Transverse colon (tissue), 4 donors: ENCODE results near the gene SLC16A12. TPM values are rescaled to one million over a fixed set of nuclear protein-coding genes. Genes with fewer than 3 reads are reported as not detected.

Experiments used
- DNase-seq: peaks from one replicate; pipeline ENCODE4 v3.0.0-alpha.2; 2019
- H3K27ac ChIP-seq, 4 donors: fragments of 200-600 bp; sonication (generic); 2 replicates each; pipeline ENCODE4 v1.5.1; 2016 to 2018; ENCODE audit warnings: inconsistent platforms in 4 of 4
- H3K27me3 ChIP-seq: fragments of 200-600 bp; sonication (generic); 2 replicates; pipeline ENCODE4 v1.5.1; 2017; ENCODE audit warnings: inconsistent platforms
- H3K36me3 ChIP-seq, 4 donors: fragments of 200-600 bp; sonication (generic); 2 replicates each; pipeline ENCODE4 v1.5.1; 2017 to 2019; ENCODE audit warnings: inconsistent platforms in 4 of 4
- H3K4me1 ChIP-seq, 4 donors: fragments of 200-600 bp; sonication (generic); 2 replicates each; pipeline ENCODE4 v1.5.1; 2017 to 2020; ENCODE audit warnings: inconsistent platforms in 4 of 4
- H3K4me3 ChIP-seq, 4 donors: fragments of 200-600 bp; sonication (generic); 1 replicate in 1 of 4; 2 replicates in 3 of 4; pipeline versions ENCODE4 v1.5.1 to v1.6.1; 2017 to 2019; ENCODE audit warnings: inconsistent platforms in 4 of 4
- H3K9me3 ChIP-seq, 2 donors: fragments of 200-600 bp; sonication (generic); 2 replicates each; pipeline ENCODE4 v1.5.1; 2017 to 2019; ENCODE audit warnings: inconsistent platforms in 2 of 2
- EP300 ChIP-seq: sonication (generic); formaldehyde crosslinking; IDR thresholded peaks from one replicate; pipeline ENCODE4 v1.6.1; 2017; ENCODE audit warnings: antibody characterized with exemption, low read depth
- POLR2A ChIP-seq: fragments of 450-650 bp; IDR thresholded peaks from one replicate; pipeline ENCODE4 v1.6.1; 2016; ENCODE audit warnings: antibody characterized with exemption, mild to moderate bottlenecking, moderate library complexity
- POLR2AphosphoS5 ChIP-seq, 3 donors: sonication (generic); formaldehyde crosslinking; IDR thresholded peaks; one replicate each; pipeline ENCODE4 v1.6.1; 2016; ENCODE audit warnings: antibody characterized with exemption in 3 of 3
- WGBS, 2 donors: methylation state at CpG; one replicate each; pipeline ENCODE4 v1.1.5; 2018; ENCODE audit warnings: low coverage in 1 of 2; 5-methylcytosine and 5-hydroxymethylcytosine counted together
- in situ Hi-C, 4 donors: fragments of 200-750 bp; cut with MboI; loops; one replicate each; pipeline versions ENCODE4 v1.15.0 to v1.15.1; 2017; ENCODE audit warnings: low sequenced_read_pairs in 3 of 4, low pct_ligation_motif_present in 1 of 4, low pct_unique_long_range_greater_than_20kb in 1 of 4
- intact Hi-C: fragments of 100-400 bp; cut with DNase I; formaldehyde crosslinking; loops from one replicate; pipeline ENCODE4 v1.15.1; 2023; ENCODE audit warnings: low total_unique reads
- total RNA-seq, 4 donors: library from RNA; depleted of rRNA; stranded (reverse); fragments of >200 nt; gene quantifications; one replicate each; pipeline ENCODE4 v1.1.0, GENCODE V29; 2016
- TF ChIP-seq, protein P1 (sequence below), 5 experiments: fragments of 200-600 bp in 3 of 5; fragments of 450-650 bp in 2 of 5; sonication (generic) in 3 of 5; IDR thresholded peaks; 1 replicate in 2 of 5; 2 replicates in 3 of 5; pipeline ENCODE4 v1.5.1; 2016 to 2017; ENCODE audit warnings: antibody characterized with exemption in 5 of 5, inconsistent platforms in 3 of 5, mild to moderate bottlenecking in 2 of 5, moderate library complexity in 1 of 5

Gene SLC16A12
- total RNA-seq, 4 donors from 2014 or later = 0.27 to 7.6 (median 0.48) TPM; not detected in 1

DNA sequence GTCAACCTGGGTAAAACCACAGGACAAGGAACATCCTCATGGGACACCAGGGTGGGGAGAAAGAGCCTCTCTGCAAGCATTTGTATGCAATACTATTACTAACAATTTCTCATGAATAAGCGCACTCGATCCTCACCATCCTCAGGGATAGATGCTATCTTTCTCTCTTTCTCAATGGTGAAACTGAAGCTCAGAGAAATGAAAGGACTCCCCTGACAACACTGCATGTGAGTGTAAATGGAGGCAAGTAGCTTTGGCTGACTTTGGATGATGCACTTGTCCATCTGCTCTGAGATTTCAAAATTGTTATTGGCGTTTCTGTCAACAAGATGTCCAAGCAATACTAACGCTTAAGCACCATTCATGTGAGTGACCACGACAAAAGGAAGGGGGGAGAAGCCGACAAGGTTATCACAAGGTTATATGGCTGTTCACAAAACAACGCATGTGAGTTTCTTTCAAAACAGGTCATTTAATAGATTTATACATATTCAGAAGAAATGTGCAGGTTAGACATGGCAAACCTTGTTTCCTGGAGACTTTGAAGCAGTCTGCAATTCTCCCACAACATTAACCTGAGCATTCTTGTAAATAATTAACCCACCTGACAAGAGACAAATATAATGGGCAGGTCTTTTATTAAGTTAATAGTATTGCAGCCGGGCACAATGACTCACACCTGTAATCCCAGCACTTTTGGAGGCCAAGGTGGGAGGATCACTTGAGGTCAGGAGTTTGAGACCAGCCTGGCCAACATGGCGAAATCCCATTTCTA, 67.0 kb downstream of the SLC16A12 start:
- no peak overlapping the region for H3K4me3 ChIP-seq
- intact Hi-C loops (no loop called here), in situ Hi-C loops (no loop called here)
- TF ChIP-seq POLR2AphosphoS5 (IDR thresholded peaks at IDR 0.05) (no peak), EP300 (no peak), POLR2A (no peak)
- TF ChIP-seq, protein P1, sequence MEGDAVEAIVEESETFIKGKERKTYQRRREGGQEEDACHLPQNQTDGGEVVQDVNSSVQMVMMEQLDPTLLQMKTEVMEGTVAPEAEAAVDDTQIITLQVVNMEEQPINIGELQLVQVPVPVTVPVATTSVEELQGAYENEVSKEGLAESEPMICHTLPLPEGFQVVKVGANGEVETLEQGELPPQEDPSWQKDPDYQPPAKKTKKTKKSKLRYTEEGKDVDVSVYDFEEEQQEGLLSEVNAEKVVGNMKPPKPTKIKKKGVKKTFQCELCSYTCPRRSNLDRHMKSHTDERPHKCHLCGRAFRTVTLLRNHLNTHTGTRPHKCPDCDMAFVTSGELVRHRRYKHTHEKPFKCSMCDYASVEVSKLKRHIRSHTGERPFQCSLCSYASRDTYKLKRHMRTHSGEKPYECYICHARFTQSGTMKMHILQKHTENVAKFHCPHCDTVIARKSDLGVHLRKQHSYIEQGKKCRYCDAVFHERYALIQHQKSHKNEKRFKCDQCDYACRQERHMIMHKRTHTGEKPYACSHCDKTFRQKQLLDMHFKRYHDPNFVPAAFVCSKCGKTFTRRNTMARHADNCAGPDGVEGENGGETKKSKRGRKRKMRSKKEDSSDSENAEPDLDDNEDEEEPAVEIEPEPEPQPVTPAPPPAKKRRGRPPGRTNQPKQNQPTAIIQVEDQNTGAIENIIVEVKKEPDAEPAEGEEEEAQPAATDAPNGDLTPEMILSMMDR (IDR thresholded peaks at IDR 0.05) = no peak
- no peaks in the 10 kb centered on the region for H3K4me1 ChIP-seq
- no peak overlapping the region for H3K27ac ChIP-seq
- no peaks in the 10 kb centered on the region for H3K27me3 ChIP-seq
- H3K36me3 ChIP-seq = no peaks in the 10 kb centered on the region
- DNase-seq = no peak
- no peaks in the 10 kb centered on the region for H3K9me3 ChIP-seq
- 52 to 84% methylated on average over 3 to 9 of the region's 9 CpGs for WGBS, 2 donors

DNA sequence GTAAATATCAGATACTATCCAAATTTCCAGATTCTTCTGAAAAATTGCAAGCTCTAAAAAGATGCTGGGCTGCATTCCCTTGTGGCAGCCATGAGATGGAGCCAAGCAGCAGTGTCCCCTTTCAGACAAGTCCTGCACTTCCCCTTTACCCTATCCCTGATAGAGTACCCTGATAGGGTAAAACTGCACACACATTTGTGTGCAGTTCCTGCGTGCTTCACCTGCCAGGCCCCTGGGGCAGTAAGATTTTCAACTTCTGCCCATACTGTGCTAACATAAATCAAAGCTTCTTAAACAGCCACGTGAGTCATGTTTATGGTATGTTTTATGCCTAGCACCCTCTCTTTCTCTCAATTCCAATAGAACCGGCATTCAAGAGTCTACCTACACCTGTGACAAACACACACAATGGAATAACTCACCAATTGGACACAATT, 68.8 kb downstream of the SLC16A12 start:
- intact Hi-C loops (no loop called here), in situ Hi-C loops (no loop called here)
- H3K4me3 ChIP-seq = no peak overlapping the region
- no peaks in the 10 kb centered on the region for H3K27me3 ChIP-seq
- no peak overlapping the region for H3K27ac ChIP-seq
- H3K36me3 ChIP-seq = no peaks in the 10 kb centered on the region
- H3K4me1 ChIP-seq = no peaks in the 10 kb centered on the region
- TF ChIP-seq POLR2A (no peak), POLR2AphosphoS5 (IDR thresholded peaks at IDR 0.05) (no peak), EP300 (no peak)
- TF ChIP-seq, protein P1 (IDR thresholded peaks at IDR 0.05) = peak in 2 of 5 experiments; percentile 12 to 26
- H3K9me3 ChIP-seq = no peaks in the 10 kb centered on the region
- DNase-seq = no peak
- WGBS, 2 donors = 11 to 33% methylated on average over 1 to 3 of the region's 3 CpGs

DNA sequence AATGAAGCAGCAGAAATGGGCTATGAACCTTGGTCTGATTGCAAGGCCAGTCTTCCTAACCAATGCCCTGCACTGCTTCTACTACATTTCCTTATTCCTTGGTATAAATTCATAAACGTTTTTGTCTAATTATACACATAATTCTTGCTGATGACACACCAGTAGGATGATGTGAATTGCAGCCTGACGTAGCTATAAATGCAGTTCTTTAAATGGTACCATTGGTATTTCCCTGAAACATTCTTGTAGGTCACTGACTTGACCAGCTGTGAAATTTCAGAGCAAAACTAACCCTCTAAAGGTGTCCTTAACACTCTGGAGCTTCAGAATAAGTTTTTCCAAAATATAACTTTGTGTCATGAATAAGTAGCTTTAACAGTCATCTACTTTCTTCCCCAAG, 70.2 kb downstream of the SLC16A12 start:
- Histone ChIP-seq H3K4me1 (no peaks in the 10 kb centered on the region), H3K36me3 (no peaks in the 10 kb centered on the region), H3K27me3 (no peaks in the 10 kb centered on the region), H3K27ac (no peak overlapping the region), H3K4me3 (no peak overlapping the region), H3K9me3 (no peaks in the 10 kb centered on the region)
- no peak for DNase-seq
- intact Hi-C loops (no loop called here), in situ Hi-C loops (no loop called here)
- TF ChIP-seq POLR2AphosphoS5 (IDR thresholded peaks at IDR 0.05) = no peak
- no peak for TF ChIP-seq EP300
- TF ChIP-seq, protein P1 (IDR thresholded peaks at IDR 0.05) = no peak
- no peak for TF ChIP-seq POLR2A
- WGBS, 2 donors = 43 to 44% methylated on average over 2 of the region's 2 CpGs

DNA sequence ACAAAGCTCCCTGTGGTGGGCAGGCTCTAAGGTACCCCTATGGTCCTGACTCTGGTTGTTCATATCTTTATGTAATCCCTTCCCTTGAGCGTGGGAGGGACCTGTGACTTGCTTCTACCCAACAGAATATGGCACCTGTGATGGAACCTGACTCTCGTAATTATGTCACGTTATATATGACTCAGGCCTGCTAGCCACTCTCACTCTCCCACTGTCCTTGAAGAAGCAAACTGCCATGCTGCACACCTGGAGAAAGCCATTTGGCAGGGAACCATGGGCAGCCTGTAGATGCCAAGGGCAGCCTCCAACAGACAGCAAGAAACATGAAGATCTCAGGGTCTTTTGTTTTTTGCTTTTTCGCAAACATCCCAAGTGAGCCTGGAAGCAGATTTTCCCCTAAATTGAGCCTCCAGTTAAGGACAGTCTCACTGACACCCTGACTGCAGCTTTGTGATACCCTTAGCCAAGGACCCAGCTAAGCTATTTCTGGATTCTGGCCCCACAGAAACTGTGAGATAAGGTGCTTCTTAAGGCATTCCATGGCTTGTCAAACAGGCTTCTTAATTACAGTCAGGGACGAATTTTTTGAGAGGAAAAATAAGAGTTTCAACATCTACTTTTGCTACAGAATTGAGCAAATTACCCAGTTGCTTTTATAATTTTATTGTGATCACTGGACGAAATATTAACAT, 71.4 kb downstream of the SLC16A12 start:
- intact Hi-C loops (no loop called here), in situ Hi-C loops (no loop called here)
- no peak overlapping the region for H3K4me3 ChIP-seq
- H3K27ac ChIP-seq = no peak overlapping the region
- no peaks in the 10 kb centered on the region for H3K27me3 ChIP-seq
- DNase-seq = no peak
- H3K36me3 ChIP-seq = no peaks in the 10 kb centered on the region
- H3K4me1 ChIP-seq = no peaks in the 10 kb centered on the region
- H3K9me3 ChIP-seq = no peaks in the 10 kb centered on the region
- TF ChIP-seq POLR2AphosphoS5 (IDR thresholded peaks at IDR 0.05) (no peak), EP300 (no peak), POLR2A (no peak)
- TF ChIP-seq, protein P1 (IDR thresholded peaks at IDR 0.05) = no peak
- 51 to 88% methylated on average over 2 to 6 of the region's 6 CpGs for WGBS, 2 donors
